DND-41 (cell line): Measurements from ENCODE around the gene RNASEH2A.

Experiments used
- ATAC-seq: fragments of 200-7000 bp; cut with Tn5 transposase; 3 replicates; pipeline ENCODE4 v1.9.1; 2021; ENCODE audit warnings: low read depth; ENCODE audit not compliant: insufficient read depth
- DNase-seq: peaks from one replicate; pipeline ENCODE4 v3.0.0-alpha.2; 2020
- H2AFZ ChIP-seq: 2 replicates; pipeline ENCODE4 v1.6.0; 2012; ENCODE audit warnings: low read depth, low read length
- H3K27ac ChIP-seq: 2 replicates; pipeline ENCODE4 v1.5.1; 2012; ENCODE audit warnings: low read length, inconsistent platforms
- H3K27me3 ChIP-seq: fragments of 200-600 bp; sonication (generic); 2 replicates; pipeline ENCODE4 v1.6.0; 2012; ENCODE audit warnings: low read length, mild to moderate bottlenecking, inconsistent platforms; ENCODE audit not compliant: insufficient read depth, poor library complexity
- H3K36me3 ChIP-seq: 2 replicates; pipeline ENCODE4 v1.5.1; 2012; ENCODE audit warnings: low read length, inconsistent platforms; ENCODE audit not compliant: insufficient read depth
- H3K4me1 ChIP-seq: 2 replicates; pipeline ENCODE4 v1.5.1; 2012; ENCODE audit warnings: mild to moderate bottlenecking, low read length; ENCODE audit not compliant: insufficient read depth
- H3K4me2 ChIP-seq: 2 replicates; pipeline ENCODE4 v1.6.0; 2012; ENCODE audit warnings: mild to moderate bottlenecking, moderate library complexity, low read length, inconsistent platforms; ENCODE audit not compliant: insufficient read depth
- H3K4me3 ChIP-seq, 2 experiments: fragments of 200-600 bp in 1 of 2; shearing (Covaris generic) in 1 of 2; 2 replicates each; pipeline ENCODE4 v1.5.1; 2012 to 2016; ENCODE audit warnings: inconsistent platforms in 2 of 2, low read length in 2 of 2, mild to moderate bottlenecking in 2 of 2, low read depth in 1 of 2, moderate library complexity in 1 of 2
- H3K79me2 ChIP-seq: 2 replicates; pipeline ENCODE4 v1.6.0; 2012; ENCODE audit warnings: low read length, inconsistent platforms; ENCODE audit not compliant: insufficient read depth
- H3K9ac ChIP-seq: 2 replicates; pipeline ENCODE4 v1.6.0; 2012; ENCODE audit warnings: low read depth, mild to moderate bottlenecking, inconsistent platforms, low read length, moderate library complexity
- H3K9me3 ChIP-seq: 2 replicates; pipeline ENCODE4 v1.5.1; 2012; ENCODE audit warnings: low read length, moderate library complexity, mild to moderate bottlenecking, inconsistent platforms; ENCODE audit not compliant: insufficient read depth, severe bottlenecking
- H4K20me1 ChIP-seq: 2 replicates; pipeline ENCODE4 v1.6.0; 2012; ENCODE audit warnings: low read length; ENCODE audit not compliant: insufficient read depth
- CTCF ChIP-seq: IDR thresholded peaks from 2 replicates; pipeline ENCODE4 v1.5.1; 2012; ENCODE audit warnings: borderline replicate concordance, low read length, moderate library complexity, mild to moderate bottlenecking; ENCODE audit not compliant: poor library complexity, severe bottlenecking; ENCODE audit errors: extremely low read depth
- EZH2 ChIP-seq: IDR thresholded peaks from 3 replicates; pipeline ENCODE4 v1.6.1; 2012; ENCODE audit warnings: borderline replicate concordance, low read depth, mild to moderate bottlenecking, moderate library complexity, low read length, inconsistent platforms; ENCODE audit not compliant: severe bottlenecking

RNASEH2A gene

GRCh38 chr19:12793290-12794195, 12.8 kb upstream of the RNASEH2A start:
- Histone ChIP-seq H3K27me3 (no peaks in the 10 kb centered on the region), H3K4me2 (peak overlapping the region; percentile 78), H3K36me3 (no peaks in the 10 kb centered on the region; the same call in 1 of the 2 replicates), H3K4me1 (peaks cover 48% of the 10 kb centered on the region), H2AFZ (peak overlapping the region; percentile 62), H3K4me3 (peak overlapping the region; percentile 69 to 71), H3K9me3 (no peaks in the 10 kb centered on the region), H3K9ac (peak overlapping the region; percentile 79), H3K79me2 (peaks cover 23% of the 10 kb centered on the region), H3K27ac (peak overlapping the region; percentile 89), H4K20me1 (no peaks in the 10 kb centered on the region; the same call in 1 of the 2 replicates)
- ATAC-seq: peak; percentile 60
- no peak for TF ChIP-seq CTCF
- TF ChIP-seq EZH2: no peak
- peak; percentile 91 for DNase-seq

GRCh38 chr19:12794196-12794941, 12.0 kb upstream of the RNASEH2A start:
- peak overlapping the region; percentile 62 for H2AFZ ChIP-seq
- no peaks in the 10 kb centered on the region for H3K9me3 ChIP-seq
- ATAC-seq (no peak), DNase-seq (no peak)
- TF ChIP-seq CTCF (no peak), EZH2 (no peak)
- peak overlapping the region; percentile 89 for H3K27ac ChIP-seq
- peak overlapping the region; percentile 69 to 71; a peak in 3 of 4 replicates for H3K4me3 ChIP-seq
- no peaks in the 10 kb centered on the region; the same call in 1 of the 2 replicates for H4K20me1 ChIP-seq
- H3K36me3 ChIP-seq: no peaks in the 10 kb centered on the region; the same call in 1 of the 2 replicates
- H3K4me1 ChIP-seq: peaks cover 48% of the 10 kb centered on the region
- peak overlapping the region; percentile 78 for H3K4me2 ChIP-seq
- H3K9ac ChIP-seq: peak overlapping the region; percentile 79
- H3K27me3 ChIP-seq: no peaks in the 10 kb centered on the region
- H3K79me2 ChIP-seq: peaks cover 23% of the 10 kb centered on the region

- no peak for TF ChIP-seq CTCF
- TF ChIP-seq EZH2: no peak
- Histone ChIP-seq H3K4me1 (peaks cover 46% of the 10 kb centered on the region), H3K4me2 (no peak overlapping the region), H2AFZ (no peak overlapping the region), H4K20me1 (no peaks in the 10 kb centered on the region; the same call in 1 of the 2 replicates), H3K27me3 (no peaks in the 10 kb centered on the region), H3K27ac (no peak overlapping the region), H3K79me2 (peaks cover 23% of the 10 kb centered on the region), H3K4me3 (no peak overlapping the region), H3K36me3 (no peaks in the 10 kb centered on the region; the same call in 1 of the 2 replicates), H3K9me3 (no peaks in the 10 kb centered on the region), H3K9ac (peak overlapping the region; percentile 79; the same call in 1 of the 2 replicates)
- DNase-seq (no peak), ATAC-seq (no peak)
These were observed 11.4 kb upstream of the RNASEH2A start for GRCh38 chr19:12794971-12795381.
